HEK293 (cell line): ENCODE results near the gene PSG7.
"Not testable (repeated sequence)": the region's sequence is repeated elsewhere in the genome, so short reads cannot be mapped to it uniquely, and the experiment has no call there.

ENCODE experiments used
- KLF10 ChIP-seq: fragments of 450-650 bp; IDR thresholded peaks from 2 replicates; pipeline ENCODE4 v1.5.1; 2018; ENCODE audit warnings: missing biosample characterization, mild to moderate bottlenecking, missing genetic modification characterization
- REST ChIP-seq: fragments of 450-650 bp; formaldehyde crosslinking; IDR thresholded peaks from 2 replicates; pipeline ENCODE4 v1.5.1; 2016; ENCODE audit warnings: missing biosample characterization, missing genetic modification characterization
- SALL2 ChIP-seq: fragments of 450-650 bp; formaldehyde crosslinking; IDR thresholded peaks from 2 replicates; pipeline ENCODE4 v1.5.0; 2017; ENCODE audit warnings: missing biosample characterization, mild to moderate bottlenecking, missing genetic modification characterization, borderline replicate concordance
- SCRT2 ChIP-seq: fragments of 450-650 bp; formaldehyde crosslinking; IDR thresholded peaks from 2 replicates; pipeline ENCODE4 v1.5.1; 2016; ENCODE audit warnings: missing biosample characterization, missing genetic modification characterization
- ZNF121 ChIP-seq: fragments of 450-650 bp; formaldehyde crosslinking; IDR thresholded peaks from 2 replicates; pipeline ENCODE4 v1.5.1; 2016; ENCODE audit warnings: missing biosample characterization, missing genetic modification characterization
- ZNF239 ChIP-seq: fragments of 450-650 bp; formaldehyde crosslinking; IDR thresholded peaks from 2 replicates; pipeline ENCODE4 v1.5.1; 2016; ENCODE audit warnings: missing biosample characterization, missing genetic modification characterization
- ZNF24 ChIP-seq: fragments of 450-650 bp; formaldehyde crosslinking; IDR thresholded peaks from 2 replicates; pipeline ENCODE4 v1.5.1; 2016; ENCODE audit warnings: missing biosample characterization, missing genetic modification characterization
- ZNF423 ChIP-seq: fragments of 450-650 bp; formaldehyde crosslinking; IDR thresholded peaks from 2 replicates; pipeline ENCODE4 v1.5.1; 2016; ENCODE audit warnings: missing biosample characterization, missing genetic modification characterization
- ZNF501 ChIP-seq: fragments of 450-650 bp; formaldehyde crosslinking; IDR thresholded peaks from 2 replicates; pipeline ENCODE4 v1.5.1; 2016; ENCODE audit warnings: missing biosample characterization, missing genetic modification characterization
- ZNF510 ChIP-seq: fragments of 450-650 bp; formaldehyde crosslinking; IDR thresholded peaks from 2 replicates; pipeline ENCODE4 v1.5.1; 2018; ENCODE audit warnings: mild to moderate bottlenecking, missing genetic modification characterization, missing biosample characterization; ENCODE audit not compliant: insufficient replicate concordance
- ZNF621 ChIP-seq: fragments of 450-650 bp; formaldehyde crosslinking; IDR thresholded peaks from 2 replicates; pipeline ENCODE4 v1.5.1; 2017; ENCODE audit warnings: missing biosample characterization, missing genetic modification characterization
- ZNF792 ChIP-seq: fragments of 450-650 bp; formaldehyde crosslinking; IDR thresholded peaks from 2 replicates; pipeline ENCODE4 v1.5.1; 2016; ENCODE audit warnings: missing biosample characterization, missing genetic modification characterization

GRCh38 chr19:42934726-42935125 is 2.3 kb downstream of the PSG7 start:
- TF ChIP-seq ZNF24; SCRT2 (tag by site-specific recombination); ZNF239 (tag by site-specific recombination); ZNF621 (tag by site-specific recombination); REST; ZNF501 (tag by site-specific recombination); ZNF510 (tag by site-specific recombination); ZNF121 (tag by site-specific recombination); ZNF423 (tag by site-specific recombination); KLF10; SALL2 (tag by site-specific recombination); ZNF792 (tag by site-specific recombination): not testable (repeated sequence)
